GM20431 (cell line): ENCODE results near the gene TULP1.
"Not testable (repeated sequence)": the region's sequence is repeated elsewhere in the genome, so short reads cannot be mapped to it uniquely, and the experiment has no call there.

Source experiments
- in situ Hi-C: fragments of 300-500 bp; cut with MseI, MboI; formaldehyde crosslinking; loops from one replicate; pipeline ENCODE4 v1.15.0; 2020; ENCODE audit warnings: low sequenced_read_pairs; ENCODE audit not compliant: unreplicated experiment

TULP1 gene

DNA sequence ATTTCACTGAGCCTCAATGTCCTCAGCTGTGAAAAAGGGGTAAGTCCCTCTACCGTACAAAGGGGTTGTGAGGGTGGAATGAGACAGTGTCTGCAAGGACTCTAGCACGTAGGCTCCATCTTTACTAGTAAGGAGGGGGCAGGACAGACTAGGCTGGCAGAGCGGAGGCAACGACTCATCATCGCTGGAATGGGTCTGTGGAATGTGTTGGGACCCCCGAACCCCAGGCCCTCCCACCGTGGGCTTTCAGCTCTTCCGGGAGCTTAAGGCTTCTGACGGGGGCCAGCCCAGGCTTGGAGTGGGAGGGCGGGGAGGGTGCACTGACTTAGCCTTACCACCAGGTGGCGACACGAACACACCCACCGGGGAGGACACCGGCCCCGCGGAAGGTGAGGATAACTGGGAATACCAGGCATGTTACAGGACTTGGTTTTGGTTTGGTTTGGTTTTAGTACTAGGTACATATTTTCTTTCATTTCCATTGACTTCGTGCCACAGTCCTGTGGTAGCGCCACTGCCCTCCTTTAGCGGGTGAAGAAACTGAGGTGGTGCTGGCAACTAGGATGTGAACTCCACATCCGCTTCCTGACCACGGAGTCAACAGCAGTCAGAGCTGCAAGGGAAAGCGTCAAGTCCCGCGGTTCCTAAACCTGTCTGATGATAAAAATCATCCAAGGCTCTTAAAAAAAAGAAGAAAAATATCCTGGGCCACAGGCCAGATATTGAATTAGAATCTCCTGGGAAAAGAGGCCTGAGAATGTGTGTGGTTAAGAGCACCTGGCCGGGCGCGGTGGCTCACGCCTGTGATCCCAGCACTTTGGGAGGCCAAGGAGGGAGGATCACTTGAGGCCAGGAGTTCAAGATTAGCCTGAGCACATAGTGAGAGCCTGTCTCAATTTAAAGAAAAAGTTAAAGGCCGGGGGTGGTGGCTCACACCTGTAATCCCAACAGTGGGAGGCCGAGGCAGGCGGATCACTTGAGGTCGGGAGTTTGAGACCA is 10.3 kb upstream of the TULP1 start:
- in situ Hi-C loops, result no loop called here

DNA sequence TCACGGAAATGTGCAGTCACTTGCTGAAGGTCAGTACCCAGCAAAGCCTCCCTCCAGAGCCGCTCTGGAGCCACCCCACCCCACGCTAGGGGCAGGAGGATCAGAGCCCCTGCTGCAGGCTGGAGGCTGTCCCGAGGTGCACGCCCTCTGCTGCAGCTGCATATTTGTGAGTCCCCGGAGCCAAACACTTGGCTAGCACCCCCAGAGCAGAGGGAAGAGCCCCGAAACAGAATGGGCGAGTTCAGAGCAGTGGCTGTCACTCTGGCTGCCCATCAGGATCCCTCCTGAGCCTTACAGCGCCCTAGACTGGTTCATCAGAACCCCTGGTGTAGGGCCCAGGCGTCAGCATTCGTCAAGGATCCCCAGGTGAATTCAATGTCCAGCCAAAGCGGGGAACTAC is 9.5 kb upstream of the TULP1 start:
- in situ Hi-C loops, result no loop called here

DNA sequence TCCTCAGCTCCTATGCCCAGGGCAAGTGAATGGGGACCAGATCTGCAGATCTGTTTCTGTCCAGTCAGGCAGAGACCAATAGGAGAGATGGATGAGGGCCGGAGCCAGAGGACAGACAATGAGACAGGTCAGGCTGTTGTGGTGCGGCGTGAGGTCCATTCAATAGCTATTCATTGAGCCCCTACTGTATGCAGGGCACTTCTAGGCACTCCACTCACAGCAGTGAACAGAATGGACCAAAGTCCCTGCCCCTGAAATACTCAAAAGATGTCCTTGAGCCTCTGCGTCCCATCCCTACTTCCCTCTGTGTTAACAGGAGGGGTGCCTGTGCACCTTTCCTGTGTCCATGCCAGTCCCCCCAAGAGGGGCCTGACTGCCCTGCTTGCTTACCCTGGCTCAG is 8.5 kb upstream of the TULP1 start:
- in situ Hi-C loops, result no loop called here

DNA sequence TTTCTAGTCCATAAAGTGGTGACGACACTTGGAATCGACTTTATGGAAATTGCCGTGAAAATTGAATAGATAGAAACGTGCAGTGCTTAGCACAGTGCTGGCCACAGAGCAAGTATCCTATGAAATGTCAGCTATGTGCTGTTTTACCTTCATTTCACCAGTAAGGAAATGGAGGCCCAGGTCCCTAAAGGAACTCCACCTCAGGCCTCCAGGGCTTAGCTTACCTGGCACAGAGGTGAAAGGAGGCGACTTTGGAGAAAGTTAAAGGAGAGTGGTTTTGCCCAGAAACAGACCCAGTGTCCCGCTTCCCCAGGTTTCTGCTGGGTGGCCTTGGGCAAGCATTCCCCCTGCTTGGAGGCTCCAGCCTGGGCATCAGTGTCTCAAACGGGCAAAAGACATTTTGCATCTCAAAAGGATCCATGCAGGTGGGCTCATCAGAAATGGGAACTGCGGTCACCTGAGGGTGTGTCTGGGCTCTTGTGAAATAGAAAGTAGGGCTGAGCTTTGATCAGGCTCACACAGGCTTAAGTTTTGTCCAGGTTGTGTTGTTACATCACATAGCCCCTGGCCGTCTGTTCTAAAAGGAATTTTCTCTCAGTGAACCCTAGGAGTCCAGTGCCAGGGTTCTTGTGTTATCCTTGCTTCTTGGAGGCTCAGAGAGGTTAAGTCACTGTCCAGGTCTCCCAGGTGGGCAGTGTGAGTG is 6.8 kb upstream of the TULP1 start:
- in situ Hi-C loops, result no loop called here

DNA sequence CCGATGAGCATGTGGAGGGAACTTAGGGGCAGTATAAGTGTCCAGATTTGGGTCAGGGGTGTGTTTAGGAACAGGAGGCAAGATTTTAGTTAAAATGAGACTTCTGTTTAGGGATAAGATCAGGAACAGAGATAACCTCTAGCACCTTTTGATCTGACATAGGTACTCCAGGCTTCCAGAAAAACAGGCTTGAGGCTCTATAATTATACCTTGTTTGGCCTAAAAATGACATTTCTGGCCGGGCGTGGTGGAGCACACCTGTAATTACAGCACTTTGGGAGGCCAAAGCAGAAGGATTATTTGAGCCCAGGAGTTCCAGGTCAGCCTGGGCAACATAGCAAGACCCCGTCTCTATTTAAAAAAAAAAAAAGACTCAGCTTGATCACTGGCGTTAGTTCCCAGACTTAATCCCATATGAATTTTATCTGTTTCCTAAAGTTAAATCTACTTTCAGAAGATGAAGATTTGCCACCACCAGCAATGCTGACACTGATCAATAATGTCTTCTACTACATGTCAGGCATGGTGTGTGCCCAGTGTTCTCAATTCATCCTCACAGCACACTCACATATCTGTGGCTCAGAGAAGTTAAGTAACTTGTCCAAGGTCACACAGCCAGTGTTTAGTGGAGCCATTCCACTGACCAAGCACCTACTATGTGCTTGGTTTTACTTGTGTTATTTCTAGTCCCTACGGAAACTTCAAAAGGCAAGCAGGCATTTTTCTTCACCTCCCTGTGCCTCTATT is 6.0 kb upstream of the TULP1 start:
- in situ Hi-C loops, result no loop called here

DNA sequence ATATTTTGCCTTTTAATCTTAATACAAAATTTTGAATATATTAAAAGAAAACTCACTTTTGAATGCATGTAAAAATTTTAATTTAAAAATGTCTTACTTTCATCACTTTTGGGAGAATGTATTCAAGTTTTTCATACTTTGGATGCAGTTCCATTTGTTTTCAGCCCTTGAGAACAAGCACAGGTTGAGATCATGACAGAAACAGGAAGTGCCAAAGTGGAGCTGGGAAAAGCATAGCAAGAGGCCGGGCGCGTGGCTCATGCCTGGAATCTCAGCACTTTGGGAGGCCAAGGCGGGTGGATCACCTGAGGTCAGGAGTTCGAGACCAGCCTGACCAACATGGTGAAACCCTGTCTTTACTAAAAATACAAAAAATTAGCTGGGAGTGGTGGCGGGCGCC is 5.3 kb upstream of the TULP1 start:
- in situ Hi-C loops, result not testable (repeated sequence)

DNA sequence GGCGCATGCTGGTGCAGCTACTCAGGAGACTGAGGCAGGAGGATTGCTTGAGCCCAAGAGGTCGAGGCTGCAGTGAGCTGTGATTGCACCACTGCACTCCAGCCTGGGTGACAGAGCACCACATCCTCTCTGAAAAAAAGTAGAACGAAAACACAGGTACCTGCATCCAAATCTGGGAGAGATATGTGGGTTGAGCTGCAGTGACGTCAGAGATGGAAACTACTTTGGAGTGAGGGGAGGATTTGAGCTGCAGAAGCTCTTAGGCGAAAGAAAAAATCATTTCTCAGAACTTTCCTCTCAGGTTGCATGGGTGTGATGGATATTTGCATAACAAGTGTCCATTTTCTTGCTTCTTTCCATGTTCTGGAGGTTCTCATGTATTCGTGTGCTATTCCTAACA is 4.0 kb upstream of the TULP1 start:
- in situ Hi-C loops, result no loop called here

DNA sequence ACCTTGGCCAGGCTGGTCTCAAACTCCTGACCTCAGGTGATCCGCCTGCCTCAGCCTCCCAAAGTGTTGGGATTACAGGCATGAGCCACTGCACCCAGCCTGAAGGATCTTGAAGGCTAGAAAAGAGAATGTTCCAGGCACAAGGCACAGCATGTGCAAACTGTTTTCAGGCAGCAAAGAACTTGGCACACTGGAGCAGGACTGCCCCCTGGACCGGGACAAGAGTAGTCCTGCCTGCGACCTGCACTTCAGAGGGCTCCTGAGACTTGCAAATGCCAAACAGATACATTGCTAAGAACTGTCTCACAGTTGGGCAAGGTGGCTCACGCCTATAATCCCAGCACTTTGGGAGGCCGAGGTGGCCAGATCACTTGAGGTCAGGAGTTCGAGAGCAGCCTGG is 3.2 kb upstream of the TULP1 start:
- in situ Hi-C loops, result not testable (repeated sequence)

DNA sequence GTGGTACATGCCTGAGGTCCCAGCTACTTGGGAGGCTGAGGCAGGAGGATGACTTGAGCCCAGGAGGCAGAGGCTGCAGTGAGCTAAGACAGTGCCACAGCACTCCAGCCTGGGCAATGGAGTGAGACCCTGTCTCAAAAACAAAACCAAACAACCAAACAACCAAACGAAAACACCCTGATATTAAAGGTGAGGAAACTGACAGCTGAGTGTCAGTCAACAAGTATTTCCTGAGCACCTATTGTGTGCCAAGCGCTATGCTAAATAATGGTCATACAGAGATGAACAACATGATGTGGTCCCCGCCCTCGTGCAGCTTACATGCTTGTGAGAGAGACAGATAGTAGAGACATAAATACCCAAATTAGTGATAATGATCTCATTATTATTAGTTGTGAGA is 1.9 kb upstream of the TULP1 start:
- in situ Hi-C loops, result no loop called here

DNA sequence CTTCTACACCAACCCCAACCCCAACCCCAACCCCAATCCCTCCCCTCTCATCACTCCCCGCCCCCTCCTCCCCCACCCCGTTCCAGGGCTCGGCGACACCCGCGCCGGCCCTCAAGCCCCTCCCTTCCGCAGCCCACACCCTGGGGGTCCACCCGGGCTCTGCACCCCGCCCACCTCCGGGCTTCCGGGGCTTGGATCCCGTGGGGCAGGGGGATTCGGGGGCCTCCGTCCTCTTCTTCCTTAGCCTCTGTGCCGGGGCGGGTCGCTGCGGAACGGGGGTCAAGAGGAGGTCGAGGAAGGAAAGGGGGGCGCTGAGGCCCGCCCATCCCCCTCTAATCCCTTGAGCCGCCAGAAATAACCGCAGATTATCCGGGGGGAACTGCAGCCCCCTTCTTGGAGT is 690 bp downstream of the TULP1 start:
- in situ Hi-C loops, result no loop called here

DNA sequence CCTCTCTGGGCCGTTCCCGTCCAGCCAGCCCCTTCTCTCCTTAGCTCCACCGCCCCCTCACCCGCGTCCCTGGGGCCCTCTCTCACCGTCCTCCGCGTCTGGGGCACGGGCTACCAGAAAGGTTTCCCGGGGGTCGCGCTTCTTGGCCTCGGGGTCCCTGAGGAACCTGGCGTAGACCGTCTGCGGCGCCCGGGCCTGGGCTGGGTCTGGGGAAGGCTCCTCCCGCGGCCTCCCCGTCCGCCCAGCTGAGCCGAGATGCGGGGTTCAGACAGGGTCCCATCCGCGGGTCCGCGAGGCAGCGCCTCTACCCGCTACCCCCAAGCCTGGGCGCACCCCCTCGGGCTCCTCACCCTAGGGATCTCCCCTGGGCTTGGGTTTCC is 1.1 kb downstream of the TULP1 start:
- in situ Hi-C loops, result no loop called here

DNA sequence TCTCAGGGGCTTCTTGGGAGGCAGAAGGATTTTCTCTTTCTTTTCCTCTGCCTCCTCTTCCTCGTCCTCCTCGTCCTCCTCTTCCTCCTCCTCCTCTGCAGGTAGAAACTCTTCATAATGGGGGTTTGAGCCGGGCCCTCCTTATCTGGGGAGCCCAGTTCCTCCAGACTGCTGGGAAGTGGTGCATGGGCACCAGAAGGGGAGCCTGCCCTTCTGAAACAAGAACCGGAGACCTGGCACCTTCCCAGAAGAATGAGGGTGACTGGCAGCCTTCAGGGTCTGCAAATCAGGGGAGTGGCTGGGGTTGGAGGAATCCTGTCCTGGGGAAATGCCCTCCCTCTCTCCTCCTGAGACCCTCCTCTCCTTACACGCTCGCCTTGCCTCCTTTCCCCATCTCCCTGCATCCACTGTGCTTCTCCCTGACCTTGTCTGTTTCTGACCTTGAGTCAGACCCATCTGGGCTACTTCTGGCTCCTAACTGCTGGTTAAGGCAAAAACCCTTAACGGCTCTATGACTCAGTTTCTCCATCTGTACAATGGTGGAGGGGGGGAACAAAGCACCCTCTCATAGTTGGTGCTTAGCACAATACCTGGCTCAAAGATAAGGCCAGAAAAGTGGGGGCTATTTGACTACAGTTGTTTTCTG is 1.7 kb downstream of the TULP1 start:
- in situ Hi-C loops, result no loop called here

DNA sequence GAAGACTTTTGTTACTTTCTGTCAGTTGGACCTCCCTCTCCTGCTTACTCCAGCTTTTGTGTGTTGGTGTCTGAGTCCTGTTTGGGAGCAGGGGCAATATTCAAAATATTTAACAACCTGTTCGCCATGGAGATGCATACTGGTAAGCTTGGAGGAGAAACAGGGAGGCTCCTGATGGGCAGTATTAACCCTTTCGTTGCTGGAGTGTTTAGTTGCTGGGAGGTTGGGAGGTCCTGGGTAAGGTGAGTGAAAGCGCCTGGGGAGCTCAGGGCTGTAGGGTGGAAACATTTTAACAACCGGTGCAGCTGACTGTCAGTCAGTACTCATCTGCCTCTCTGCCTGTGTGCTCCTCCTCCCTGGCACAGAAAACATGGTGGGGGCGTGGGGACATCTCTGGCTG is 4.2 kb downstream of the TULP1 start:
- in situ Hi-C loops, result no loop called here

DNA sequence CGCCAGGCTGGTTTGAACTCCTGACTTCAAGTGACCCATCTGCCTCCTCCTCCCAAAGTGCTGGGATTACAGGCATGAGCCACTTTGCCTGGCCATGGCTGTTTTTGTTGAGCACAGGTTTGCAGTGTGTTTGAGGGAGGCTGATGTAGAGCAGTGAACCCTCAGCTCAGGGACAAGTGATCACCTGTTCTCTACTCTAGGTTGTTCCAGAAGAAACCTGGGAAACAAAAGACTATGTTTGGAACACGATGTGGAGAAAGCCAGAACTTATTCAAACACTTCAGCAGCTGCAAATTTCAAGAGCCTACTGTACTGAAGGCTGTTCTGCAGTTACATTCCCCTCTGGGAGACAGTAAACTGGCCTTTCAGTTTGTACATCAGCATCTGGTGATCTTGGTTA is 4.7 kb downstream of the TULP1 start:
- in situ Hi-C loops, result no loop called here

DNA sequence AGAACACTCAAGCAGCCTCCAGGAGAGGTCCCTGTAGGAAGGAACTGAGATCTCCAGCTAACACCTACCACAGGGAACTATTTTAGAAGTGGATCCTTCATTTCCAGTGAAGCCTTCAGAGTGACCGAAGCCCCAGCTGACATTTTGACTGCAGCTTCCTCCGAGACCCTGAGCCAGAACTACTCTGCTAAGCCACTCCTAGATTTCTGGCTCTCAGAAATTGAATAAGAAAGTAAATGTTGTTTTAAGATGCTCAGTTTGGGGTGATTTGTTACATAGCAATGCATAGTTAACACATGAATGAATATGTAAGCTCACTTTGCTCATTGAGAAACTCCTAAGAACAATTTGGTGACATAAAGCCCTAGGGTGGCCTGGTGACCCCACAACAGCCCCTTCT is 5.5 kb downstream of the TULP1 start:
- in situ Hi-C loops, result no loop called here

DNA sequence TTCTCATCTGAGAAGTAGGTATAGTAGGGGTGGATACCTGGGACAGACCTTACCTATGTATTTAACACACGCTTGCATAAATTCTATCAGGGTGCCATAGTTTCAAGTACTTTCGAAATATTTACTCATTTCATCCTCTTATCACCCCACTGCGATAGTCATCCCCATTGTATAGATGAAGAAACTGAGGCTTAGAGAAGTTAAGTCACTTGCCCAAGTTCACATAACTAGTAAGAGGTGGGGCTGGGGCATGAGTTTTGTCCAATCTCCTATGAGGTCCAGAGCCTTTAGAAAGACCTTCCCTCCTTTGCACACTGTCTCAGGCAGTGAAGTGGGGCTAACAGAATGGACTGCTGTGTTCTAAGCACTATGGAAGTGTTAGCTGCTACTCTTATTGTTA is 6.2 kb downstream of the TULP1 start:
- in situ Hi-C loops, result no loop called here

DNA sequence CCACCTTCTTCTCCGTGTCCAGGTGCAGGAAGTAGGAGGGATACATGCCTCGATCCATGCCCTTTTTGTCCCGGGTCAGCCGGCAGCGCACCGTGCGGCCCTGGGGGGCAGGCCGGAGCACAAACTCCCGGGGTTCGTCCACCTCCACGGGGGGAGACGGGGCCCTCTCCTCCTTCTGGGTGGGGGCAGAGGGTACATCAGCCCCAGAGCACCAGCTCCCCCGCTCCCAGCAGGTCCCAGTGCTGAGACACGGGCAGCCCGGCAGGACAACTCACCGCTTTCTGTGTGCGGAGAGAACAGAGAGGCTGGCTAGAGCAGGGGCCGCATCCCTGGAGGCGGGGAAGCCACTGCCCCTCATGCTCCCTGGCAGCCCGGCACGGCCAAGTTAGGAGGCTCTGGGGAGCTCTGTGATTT is 6.7 kb downstream of the TULP1 start:
- in situ Hi-C loops, result no loop called here

DNA sequence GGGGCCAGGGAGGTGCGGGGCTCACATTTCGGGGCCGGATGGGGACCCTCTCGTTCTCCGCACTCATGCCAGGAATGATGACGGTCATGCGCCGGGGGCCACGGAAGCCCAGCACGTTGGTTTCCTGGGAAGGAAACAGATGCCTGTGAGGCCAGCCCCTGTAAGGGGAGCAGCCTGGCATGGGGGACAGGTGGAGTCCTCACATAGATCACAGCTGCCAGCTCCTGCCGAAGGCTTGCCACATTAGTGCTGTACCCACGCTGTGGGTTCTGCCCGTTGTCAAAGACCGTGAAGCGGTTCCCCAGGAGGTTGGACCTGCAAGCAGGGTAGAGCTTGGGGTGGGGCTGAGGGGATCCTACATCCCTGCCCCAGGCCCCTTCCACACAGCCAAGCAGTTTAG is 9.2 kb downstream of the TULP1 start:
- in situ Hi-C loops, result no loop called here

DNA sequence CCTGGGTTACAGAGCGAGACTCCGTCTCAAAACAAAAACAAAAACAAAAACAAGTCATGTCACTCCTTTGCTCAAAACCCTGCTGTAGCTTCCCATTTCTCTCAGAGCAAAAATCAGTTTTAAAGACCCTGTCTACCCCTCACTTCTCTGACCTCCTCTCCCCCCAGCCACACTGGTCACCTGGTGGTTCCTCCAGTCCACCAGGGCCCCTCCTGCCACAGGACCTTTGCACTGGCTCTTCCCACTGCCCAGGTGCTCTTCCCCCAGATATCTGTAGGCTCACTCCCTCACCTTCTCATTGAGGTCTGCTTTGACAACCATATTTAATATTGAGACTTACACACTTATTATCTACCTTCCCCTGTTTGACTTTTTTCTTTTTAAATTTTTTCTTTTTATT is 10.9 kb downstream of the TULP1 start:
- in situ Hi-C loops, result no loop called here

DNA sequence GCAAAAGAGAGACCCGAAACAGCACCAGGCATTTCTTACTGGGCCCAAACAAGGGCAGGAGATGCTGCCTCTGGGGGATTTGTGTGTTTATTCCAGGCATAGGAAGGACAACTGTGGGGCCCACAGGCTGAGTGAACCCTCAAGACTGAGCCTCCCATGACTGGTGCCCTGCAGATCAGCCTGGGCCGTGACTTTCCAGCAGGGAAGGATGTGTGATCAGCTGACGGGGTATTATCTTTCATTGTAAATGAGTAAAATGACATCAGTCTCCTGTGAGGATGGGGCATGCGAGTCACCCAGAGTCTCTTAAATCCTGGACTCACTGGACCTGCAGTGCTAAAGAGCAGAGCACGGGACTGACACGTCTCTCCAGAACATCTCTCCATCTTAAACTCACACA is 11.9 kb downstream of the TULP1 start:
- in situ Hi-C loops, result no loop called here
